Psoas muscle (tissue), 8 donors: ENCODE results near the gene MYCL. TPM values are rescaled to one million over a fixed set of nuclear protein-coding genes. Genes with fewer than 3 reads are reported as not detected.
A peak's percentile ranks its signal among the peaks of the same experiment; 100 is the strongest.

Source experiments
- ATAC-seq, 4 donors: fragments of 200-7000 bp; cut with Tn5 transposase; one replicate each; pipeline ENCODE4 v1.9.1; 2020; ENCODE audit warnings: moderate library complexity in 3 of 4, mild to moderate bottlenecking in 2 of 4
- DNase-seq, 2 donors: peaks; one replicate each; pipeline ENCODE4 v3.0.0-alpha.2; 2020
- H3K27ac ChIP-seq: fragments of 200-600 bp; one replicate; pipeline ENCODE4 v1.8.0; 2022
- H3K27me3 ChIP-seq, 3 donors: fragments of 200-600 bp in 1 of 3; one replicate each; pipeline versions ENCODE4 v1.6.1 to v1.8.0; 2013 to 2022; ENCODE audit warnings: low read length in 2 of 3, mild to moderate bottlenecking in 2 of 3, moderate library complexity in 1 of 3; ENCODE audit not compliant: insufficient read depth in 3 of 3
- H3K36me3 ChIP-seq, 2 donors: fragments of 200-600 bp in 1 of 2; one replicate each; pipeline versions ENCODE4 v1.6.1 to v1.8.0; 2013 to 2022; ENCODE audit warnings: low read depth in 1 of 2, mild to moderate bottlenecking in 1 of 2, moderate library complexity in 1 of 2; ENCODE audit not compliant: insufficient read depth in 1 of 2
- H3K4me1 ChIP-seq: fragments of 200-600 bp; one replicate; pipeline ENCODE4 v1.8.0; 2022
- H3K4me3 ChIP-seq: fragments of 200-600 bp; one replicate; pipeline ENCODE4 v1.8.0; 2022; ENCODE audit warnings: mild to moderate bottlenecking
- H3K9me3 ChIP-seq: fragments of 200-600 bp; one replicate; pipeline ENCODE4 v1.8.0; 2022
- WGBS, 3 donors: extraction: QIAGEN DNeasy Blood & Tissue Kit; methylation state at CpG; one replicate each; pipeline versions ENCODE4 v1.1.6 to v1.1.7; 2013; 5-methylcytosine and 5-hydroxymethylcytosine counted together
- intact Hi-C, 2 donors: fragments of 100-400 bp; cut with DNase I; formaldehyde crosslinking; loops; one replicate each; pipeline versions ENCODE4 v1.11.0 to v1.14.2; 2022
- polyA plus RNA-seq, 3 donors: library from polyadenylated mRNA; stranded (reverse); fragments of 200-250 nt; gene quantifications; one replicate each; pipeline ENCODE4 v1.2.3, GENCODE V29; 2013
- total RNA-seq, 4 donors: library from RNA; stranded (reverse); fragmentation: NEBNext Ultra II Directional in 2 of 4; extraction: Animal tissue kit (Norgen Biotek cat#: 25700) in 2 of 4; gene quantifications; one replicate each; pipeline versions ENCODE4 v1.2.1 to v1.2.4, GENCODE V29; 2021 to 2023
- TF ChIP-seq, protein P1 (sequence below): fragments of 200-600 bp; IDR thresholded peaks from one replicate; pipeline ENCODE4 v1.8.0; 2022; ENCODE audit warnings: antibody characterized with exemption
- donor health status: healthy with polysubstance abuse.
- donor health status: DM: no; HTN: no; CAD: no; lungs with moderate emphysema.
- donor health status: Bipolar disorder and iron deficiency.
- donor health status: healthy.
- donor health status: DM: yes; HTN: yes; CAD: no.
- donor health status: DM: no; HTN: no; CAD: no.
- donor health status: DM: no; HTN: no; CAD: no.
- donor health status: DM: yes; HTN: yes; CAD: no.

Gene MYCL
- total and polyA plus RNA-seq, 7 donors: 0.10 to 1.7 (median 0.20) TPM

GRCh38 chr1:39847940-39848339 lies 53.8 kb downstream of the MYCL start:
- Histone ChIP-seq H3K36me3 (peaks cover 7 to 73% of the 10 kb centered on the region in 2 donors), H3K4me3 (no peak overlapping the region), H3K27ac (no peak overlapping the region), H3K9me3 (no peaks in the 10 kb centered on the region), H3K4me1 (peaks cover 18% of the 10 kb centered on the region), H3K27me3 (no peaks in the 10 kb centered on the region)
- no peak for ATAC-seq
- TF ChIP-seq, protein P1, sequence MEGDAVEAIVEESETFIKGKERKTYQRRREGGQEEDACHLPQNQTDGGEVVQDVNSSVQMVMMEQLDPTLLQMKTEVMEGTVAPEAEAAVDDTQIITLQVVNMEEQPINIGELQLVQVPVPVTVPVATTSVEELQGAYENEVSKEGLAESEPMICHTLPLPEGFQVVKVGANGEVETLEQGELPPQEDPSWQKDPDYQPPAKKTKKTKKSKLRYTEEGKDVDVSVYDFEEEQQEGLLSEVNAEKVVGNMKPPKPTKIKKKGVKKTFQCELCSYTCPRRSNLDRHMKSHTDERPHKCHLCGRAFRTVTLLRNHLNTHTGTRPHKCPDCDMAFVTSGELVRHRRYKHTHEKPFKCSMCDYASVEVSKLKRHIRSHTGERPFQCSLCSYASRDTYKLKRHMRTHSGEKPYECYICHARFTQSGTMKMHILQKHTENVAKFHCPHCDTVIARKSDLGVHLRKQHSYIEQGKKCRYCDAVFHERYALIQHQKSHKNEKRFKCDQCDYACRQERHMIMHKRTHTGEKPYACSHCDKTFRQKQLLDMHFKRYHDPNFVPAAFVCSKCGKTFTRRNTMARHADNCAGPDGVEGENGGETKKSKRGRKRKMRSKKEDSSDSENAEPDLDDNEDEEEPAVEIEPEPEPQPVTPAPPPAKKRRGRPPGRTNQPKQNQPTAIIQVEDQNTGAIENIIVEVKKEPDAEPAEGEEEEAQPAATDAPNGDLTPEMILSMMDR: no peak
- intact Hi-C loops: no loop called here
- no peak for DNase-seq
- WGBS, 3 donors: 92 to 96% (median 94%) methylated on average over 6 of the region's 6 CpGs

DNA sequence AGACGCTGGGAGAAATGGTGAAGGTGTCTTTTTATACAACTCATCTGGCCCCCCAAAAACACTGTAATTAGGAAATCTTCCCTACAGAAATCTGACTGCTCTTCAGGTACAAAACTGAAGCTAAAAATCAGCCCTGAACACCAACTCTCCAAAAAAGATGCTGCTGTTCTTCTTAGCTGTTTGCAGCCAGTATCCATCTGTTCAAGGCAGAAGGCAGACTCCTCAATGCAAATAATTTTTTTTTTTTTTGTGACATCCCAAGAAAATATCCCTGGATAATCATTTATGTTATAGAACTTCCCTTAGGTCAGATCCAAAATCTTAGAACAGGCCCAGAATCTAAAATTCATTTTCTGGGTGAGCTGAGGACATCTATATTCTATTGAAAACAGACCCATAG lies 54.9 kb downstream of the MYCL start:
- 98 to 100% (median 100%) methylated on average over 1 of the region's 1 CpG for WGBS, 3 donors
- peak overlapping the region; percentile 57 for H3K27ac ChIP-seq
- no peak overlapping the region for H3K4me3 ChIP-seq
- intact Hi-C loops: no loop called here
- H3K4me1 ChIP-seq: peaks cover 18% of the 10 kb centered on the region
- no peaks in the 10 kb centered on the region for H3K27me3 ChIP-seq
- TF ChIP-seq, protein P1: no peak
- no peak for DNase-seq
- H3K36me3 ChIP-seq: peaks cover 10 to 77% of the 10 kb centered on the region in 2 donors
- no peaks in the 10 kb centered on the region for H3K9me3 ChIP-seq
- no peak for ATAC-seq

GRCh38 chr1:39845569-39846566 lies 55.8 kb downstream of the MYCL start:
- H3K36me3 ChIP-seq: peaks cover 10 to 78% of the 10 kb centered on the region in 2 donors
- whole genome bisulfite sequencing, 3 donors: 10 to 15% (median 13%) methylated on average over 7 of the region's 7 CpGs
- peak; percentile 98 to 99 (median 98) for ATAC-seq

More at GRCh38 chr1:39845569-39846566, 55.8 kb downstream of the MYCL start:
- intact Hi-C loops: no loop called here
- Histone ChIP-seq H3K4me3 (no peak overlapping the region), H3K27me3 (no peaks in the 10 kb centered on the region), H3K4me1 (peaks cover 18% of the 10 kb centered on the region), H3K9me3 (no peaks in the 10 kb centered on the region), H3K27ac (peak overlapping the region; percentile 57)
- TF ChIP-seq, protein P1: no peak
- DNase-seq: peak; percentile 73 to 86

Other genes starting within 250 kb of the MYCL start
- gene NT5C1A, start 229.8 kb downstream of the MYCL start, total RNA-seq: 100 to 1,000 TPM in 1 of 4 donors, 10 to 100 TPM in 3; 35.0 to 112 (median 63.3) TPM
- 1 to 10 TPM; 1.2 to 7.7 (median 2.3) TPM for gene NT5C1A, start 229.8 kb downstream of the MYCL start, polyA plus RNA-seq
- gene HPCAL4, start 210.5 kb downstream of the MYCL start, total RNA-seq: 1 to 10 TPM; 1.3 to 9.4 (median 3.1) TPM
- gene HPCAL4, start 210.5 kb downstream of the MYCL start, polyA plus RNA-seq: 1 to 10 TPM in 2 of 3 donors, under 1 TPM in 1; 0.29 to 3.2 (median 1.3) TPM
- gene PPIE, start 163.0 kb downstream of the MYCL start, total RNA-seq: 10 to 100 TPM; 23.5 to 34.3 (median 33.2) TPM
- gene PPIE, start 163.0 kb downstream of the MYCL start, polyA plus RNA-seq: 10 to 100 TPM; 44.5 to 53.2 (median 49.4) TPM
- under 1 TPM in 3 of 4 donors, not detected in 1; 0.23 to 0.48 (median 0.34) TPM for gene OXCT2, start 130.6 kb downstream of the MYCL start, total RNA-seq
- under 1 TPM in 2 of 3 donors, not detected in 1; 0.03 to 0.16 TPM for gene OXCT2, start 130.6 kb downstream of the MYCL start, polyA plus RNA-seq
- gene BMP8B, start 113.1 kb downstream of the MYCL start, total RNA-seq: under 1 TPM; 0.15 to 0.25 (median 0.17) TPM
- under 1 TPM; 0.06 to 0.11 (median 0.08) TPM for gene BMP8B, start 113.1 kb downstream of the MYCL start, polyA plus RNA-seq
- gene TRIT1, start 18.4 kb downstream of the MYCL start, total RNA-seq: 10 to 100 TPM in 2 of 4 donors, 1 to 10 TPM in 2; 6.4 to 13.7 (median 10.2) TPM
- 10 to 100 TPM in 2 of 3 donors, 1 to 10 TPM in 1; 9.7 to 26.2 (median 13.6) TPM for gene TRIT1, start 18.4 kb downstream of the MYCL start, polyA plus RNA-seq
- under 1 TPM; 0.12 to 0.58 (median 0.47) TPM for gene MFSD2A, start 53.2 kb upstream of the MYCL start, total RNA-seq
- gene MFSD2A, start 53.2 kb upstream of the MYCL start, polyA plus RNA-seq: 1 to 10 TPM in 1 of 3 donors, under 1 TPM in 2; 0.35 to 2.1 (median 0.92) TPM
- gene CAP1, start 138.8 kb upstream of the MYCL start, total RNA-seq: 10 to 100 TPM; 34.2 to 71.0 (median 61.9) TPM
- 100 to 1,000 TPM in 1 of 3 donors, 10 to 100 TPM in 2; 33.7 to 116 (median 56.6) TPM for gene CAP1, start 138.8 kb upstream of the MYCL start, polyA plus RNA-seq
- 10 to 100 TPM; 14.9 to 20.8 (median 19.1) TPM for gene PPT1, start 195.3 kb upstream of the MYCL start, total RNA-seq
- gene PPT1, start 195.3 kb upstream of the MYCL start, polyA plus RNA-seq: 10 to 100 TPM; 13.4 to 21.8 (median 17.4) TPM